PC-3 (cell line): ENCODE data around the gene WSCD2. TPM values are rescaled to one million over a fixed set of nuclear protein-coding genes. Genes with fewer than 3 reads are reported as not detected.

ENCODE experiments used
- ATAC-seq: fragments of 200-7000 bp; cut with Tn5 transposase; 2 replicates; pipeline ENCODE4 v1.9.1; 2020; ENCODE audit warnings: mild to moderate bottlenecking, moderate library complexity
- BruUV-seq: library from RNA; stranded (reverse); fragments of 400-500 nt; replicated peaks from 2 replicates; lab custom pipeline; 2021; lab: Mats Ljungman, UMichigan
- CTCF ChIA-PET: fragments of 300-600 bp; sonication (Branson Sonifier 250); formaldehyde crosslinking; loops from one replicate; lab custom pipeline; 2022; ENCODE audit warnings: antibody characterized with exemption; lab: Charles Lee
- POLR2A ChIA-PET: fragments of 300-600 bp; sonication (Branson Sonifier 250); formaldehyde crosslinking; loops from one replicate; lab custom pipeline; 2022; ENCODE audit warnings: antibody characterized with exemption; ENCODE audit not compliant: unreplicated experiment; lab: Charles Lee
- DNase-seq: peaks from one replicate; pipeline ENCODE4 v3.0.0-alpha.2; 2015
- H2AFZ ChIP-seq: fragments of 300-600 bp; sonication (generic); 2 replicates; pipeline ENCODE4 v1.6.0; 2016; ENCODE audit warnings: antibody characterized with exemption, low read length
- H3F3A ChIP-seq: fragments of 300-600 bp; sonication (generic); one replicate; pipeline ENCODE4 v1.6.0; 2017; ENCODE audit warnings: antibody characterized with exemption, low read length, control low read depth, mild to moderate bottlenecking; ENCODE audit not compliant: unreplicated experiment
- H3K27ac ChIP-seq: fragments of 300-600 bp; sonication (generic); 2 replicates; pipeline ENCODE4 v1.5.1; 2016; ENCODE audit warnings: mild to moderate bottlenecking, low read length
- H3K27me3 ChIP-seq: fragments of 300-600 bp; sonication (generic); 2 replicates; pipeline ENCODE4 v1.6.1; 2016; ENCODE audit warnings: low read length, mixed read lengths
- H3K36me3 ChIP-seq: fragments of 300-600 bp; sonication (generic); 2 replicates; pipeline ENCODE4 v1.6.1; 2016; ENCODE audit warnings: low read depth, mixed run types, low read length, mixed read lengths
- H3K4me1 ChIP-seq: fragments of 300-600 bp; sonication (generic); 2 replicates; pipeline ENCODE4 v1.5.1; 2016; ENCODE audit warnings: low read length; ENCODE audit not compliant: insufficient read depth
- H3K4me2 ChIP-seq: fragments of 300-600 bp; sonication (generic); 2 replicates; pipeline ENCODE4 v1.6.0; 2016; ENCODE audit warnings: low read length
- H3K4me3 ChIP-seq: fragments of 300-600 bp; sonication (generic); 2 replicates; pipeline ENCODE4 v1.5.1; 2016; ENCODE audit warnings: mild to moderate bottlenecking, low read length, mixed read lengths
- H3K79me2 ChIP-seq: fragments of 300-600 bp; sonication (generic); 2 replicates; pipeline ENCODE4 v1.6.1; 2017; ENCODE audit warnings: low read length, mixed read lengths
- H3K9ac ChIP-seq: fragments of 300-600 bp; sonication (generic); 2 replicates; pipeline ENCODE4 v1.6.0; 2016; ENCODE audit warnings: mild to moderate bottlenecking, low read length
- H3K9me2 ChIP-seq: fragments of 300-600 bp; sonication (generic); replicated peaks from 2 replicates; pipeline ENCODE4 v1.6.1; 2016; ENCODE audit warnings: mixed run types, low read length, mixed read lengths
- H3K9me3 ChIP-seq: fragments of 300-600 bp; sonication (generic); 2 replicates; pipeline ENCODE4 v1.6.1; 2016; ENCODE audit warnings: low read length, mixed read lengths
- H4K20me1 ChIP-seq: fragments of 300-600 bp; sonication (generic); 2 replicates; pipeline ENCODE4 v1.6.1; 2016; ENCODE audit warnings: low read length, mixed read lengths
- EZH2 ChIP-seq: fragments of 300-600 bp; sonication (generic); IDR thresholded peaks from one replicate; pipeline ENCODE4 v1.6.1; 2017; ENCODE audit warnings: antibody characterized with exemption, mild to moderate bottlenecking, low read length; ENCODE audit not compliant: unreplicated experiment
- EZH2phosphoT487 ChIP-seq: fragments of 300-600 bp; sonication (generic); IDR thresholded peaks from 2 replicates; pipeline ENCODE4 v1.6.1; 2018; ENCODE audit warnings: mild to moderate bottlenecking, antibody characterized with exemption, low read length, borderline replicate concordance
- intact Hi-C: fragments of 100-400 bp; cut with micrococcal nuclease; formaldehyde crosslinking; loops from 2 replicates; pipeline ENCODE4 v1.9.0; 2023
- total RNA-seq: library from RNA; depleted of rRNA; stranded (reverse); fragments of >200 nt; gene quantifications from 2 replicates; pipeline ENCODE4 v1.2.3, GENCODE V29; 2014
- TF ChIP-seq, protein P1 (sequence below): fragments of 300-600 bp; sonication (generic); conservative IDR thresholded peaks from 2 replicates; pipeline ENCODE4 v1.5.1; 2017; ENCODE audit warnings: antibody characterized with exemption, low read depth, mild to moderate bottlenecking, low read length

Gene WSCD2
- total RNA-seq, 1 experiment from 2014 or later = not detected

- ChIA-PET POLR2A (no interaction called here), CTCF (no interaction called here)
- Histone ChIP-seq H2AFZ (no peak overlapping the region), H3K9ac (no peak overlapping the region), H3K79me2 (no peaks in the 10 kb centered on the region), H3K27me3 (0 out of 2 replicates have a peak, but pooled peaks cover 9% of the 10 kb centered on the region), H3K9me2 (no peaks in the 10 kb centered on the region), H3K4me2 (no peak overlapping the region), H4K20me1 (no peaks in the 10 kb centered on the region), H3K36me3 (no peaks in the 10 kb centered on the region), H3K4me1 (no peaks in the 10 kb centered on the region), H3F3A (no peaks in the 10 kb centered on the region), H3K27ac (no peak overlapping the region), H3K9me3 (no peaks in the 10 kb centered on the region), H3K4me3 (no peak overlapping the region)
- BruUV-seq = no TSS peak
- DNase-seq (no peak), ATAC-seq (no peak)
- TF ChIP-seq EZH2phosphoT487 = no peak
- TF ChIP-seq, protein P1, sequence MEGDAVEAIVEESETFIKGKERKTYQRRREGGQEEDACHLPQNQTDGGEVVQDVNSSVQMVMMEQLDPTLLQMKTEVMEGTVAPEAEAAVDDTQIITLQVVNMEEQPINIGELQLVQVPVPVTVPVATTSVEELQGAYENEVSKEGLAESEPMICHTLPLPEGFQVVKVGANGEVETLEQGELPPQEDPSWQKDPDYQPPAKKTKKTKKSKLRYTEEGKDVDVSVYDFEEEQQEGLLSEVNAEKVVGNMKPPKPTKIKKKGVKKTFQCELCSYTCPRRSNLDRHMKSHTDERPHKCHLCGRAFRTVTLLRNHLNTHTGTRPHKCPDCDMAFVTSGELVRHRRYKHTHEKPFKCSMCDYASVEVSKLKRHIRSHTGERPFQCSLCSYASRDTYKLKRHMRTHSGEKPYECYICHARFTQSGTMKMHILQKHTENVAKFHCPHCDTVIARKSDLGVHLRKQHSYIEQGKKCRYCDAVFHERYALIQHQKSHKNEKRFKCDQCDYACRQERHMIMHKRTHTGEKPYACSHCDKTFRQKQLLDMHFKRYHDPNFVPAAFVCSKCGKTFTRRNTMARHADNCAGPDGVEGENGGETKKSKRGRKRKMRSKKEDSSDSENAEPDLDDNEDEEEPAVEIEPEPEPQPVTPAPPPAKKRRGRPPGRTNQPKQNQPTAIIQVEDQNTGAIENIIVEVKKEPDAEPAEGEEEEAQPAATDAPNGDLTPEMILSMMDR = no peak
- no peak for TF ChIP-seq EZH2
- intact Hi-C loops = no loop called here
These were observed 58.7 kb downstream of the WSCD2 start for GRCh38 chr12:108187831-108188230.

GRCh38 chr12:108190529-108190928 lies 61.4 kb downstream of the WSCD2 start:
- intact Hi-C loops = loop anchor here (10.0 kb wide), 1 partner anchor 196 kb away; no protein-coding TSS in a partner anchor
- DNase-seq (no peak), ATAC-seq (no peak)
- H3K27me3 ChIP-seq = 0 out of 2 replicates have a peak, but pooled peaks cover 9% of the 10 kb centered on the region
- no peak overlapping the region for H2AFZ ChIP-seq
- H3K36me3 ChIP-seq = no peaks in the 10 kb centered on the region
- H3K4me3 ChIP-seq = no peak overlapping the region
- no peak overlapping the region for H3K9ac ChIP-seq
- TF ChIP-seq EZH2phosphoT487 (no peak), EZH2 (no peak)
- TF ChIP-seq, protein P1 = no peak
- no peak overlapping the region for H3K27ac ChIP-seq
- no peaks in the 10 kb centered on the region for H3K9me2 ChIP-seq
- H3F3A ChIP-seq = no peaks in the 10 kb centered on the region
- no peaks in the 10 kb centered on the region for H4K20me1 ChIP-seq
- H3K4me1 ChIP-seq = no peaks in the 10 kb centered on the region
- H3K79me2 ChIP-seq = no peaks in the 10 kb centered on the region
- CTCF ChIA-PET = no interaction called here
- no peaks in the 10 kb centered on the region for H3K9me3 ChIP-seq
- no TSS peak for BruUV-seq
- H3K4me2 ChIP-seq = no peak overlapping the region
- POLR2A ChIA-PET = no interaction called here

DNA sequence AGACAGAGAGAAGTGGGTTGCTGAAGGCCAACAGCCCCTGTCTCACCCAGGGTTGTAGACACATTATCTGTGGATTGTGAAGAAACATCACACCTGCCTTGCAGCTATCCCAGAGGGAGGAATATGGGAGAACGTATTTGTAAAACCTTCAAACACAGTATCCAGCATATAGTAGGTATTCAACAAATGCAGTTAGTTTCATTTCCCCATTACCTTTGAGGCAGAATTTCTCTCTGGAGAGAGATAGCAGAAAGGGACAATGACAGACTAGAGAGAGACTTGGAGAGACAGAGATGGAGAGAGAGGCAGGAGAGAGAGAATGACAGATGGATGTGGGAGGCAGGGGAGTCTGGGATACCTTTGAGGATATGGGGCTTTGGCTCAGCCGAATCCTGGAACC lies 62.0 kb downstream of the WSCD2 start:
- Histone ChIP-seq H3K9ac (no peak overlapping the region), H3K4me2 (no peak overlapping the region), H3K27ac (no peak overlapping the region), H3K9me2 (no peaks in the 10 kb centered on the region), H3K9me3 (no peaks in the 10 kb centered on the region), H3K4me3 (no peak overlapping the region), H3K36me3 (no peaks in the 10 kb centered on the region), H3K4me1 (no peaks in the 10 kb centered on the region), H4K20me1 (no peaks in the 10 kb centered on the region), H2AFZ (no peak overlapping the region), H3K79me2 (no peaks in the 10 kb centered on the region), H3K27me3 (0 out of 2 replicates have a peak, but pooled peaks cover 9% of the 10 kb centered on the region), H3F3A (no peaks in the 10 kb centered on the region)
- no TSS peak for BruUV-seq
- ChIA-PET POLR2A (no interaction called here), CTCF (no interaction called here)
- DNase-seq (no peak), ATAC-seq (no peak)
- TF ChIP-seq, protein P1 = no peak
- TF ChIP-seq EZH2phosphoT487 (no peak), EZH2 (no peak)
- intact Hi-C loops = loop anchor here (10.0 kb wide), 1 partner anchor 196 kb away; no protein-coding TSS in a partner anchor
